OCI-LY7 (cell line): ENCODE measurements around the gene ROM1. TPM values are rescaled to one million over a fixed set of nuclear protein-coding genes. Genes with fewer than 3 reads are reported as not detected.
A peak's percentile ranks its signal among the peaks of the same experiment; 100 is the strongest.

Source experiments
- BruUV-seq: library from RNA; stranded (reverse); fragments of 400-500 nt; replicated peaks from 2 replicates; lab custom pipeline; 2021; lab: Mats Ljungman, UMichigan
- CTCF ChIA-PET: fragments of 300-600 bp; sonication (Branson Sonifier 250); formaldehyde crosslinking; loops from one replicate; lab custom pipeline; 2022; ENCODE audit warnings: antibody characterized with exemption; ENCODE audit not compliant: unreplicated experiment; lab: Charles Lee
- POLR2A ChIA-PET: fragments of 300-600 bp; sonication (Branson Sonifier 250); formaldehyde crosslinking; loops from one replicate; lab custom pipeline; 2022; ENCODE audit warnings: antibody characterized with exemption; lab: Charles Lee
- DNase-seq: peaks from one replicate; pipeline ENCODE4 v3.0.0-alpha.2; 2015; ENCODE audit warnings: low spot score
- H2AFZ ChIP-seq: fragments of 200-600 bp; sonication (generic), shearing (Covaris generic); 2 replicates; pipeline ENCODE4 v1.6.1; 2014; ENCODE audit warnings: mild to moderate bottlenecking, antibody characterized with exemption, low read length, moderate library complexity
- H3K27ac ChIP-seq: fragments of 200-600 bp; sonication (generic); 2 replicates; pipeline ENCODE4 v1.5.1; 2014; ENCODE audit warnings: mixed run types, low read depth, mild to moderate bottlenecking, moderate library complexity, low read length, inconsistent platforms; ENCODE audit not compliant: poor library complexity, severe bottlenecking
- H3K36me3 ChIP-seq: fragments of 200-600 bp; sonication (generic); 2 replicates; pipeline ENCODE4 v1.6.1; 2014; ENCODE audit warnings: mild to moderate bottlenecking, antibody characterized with exemption, low read length, moderate library complexity, mixed read lengths; ENCODE audit not compliant: insufficient read depth
- H3K4me1 ChIP-seq: fragments of 200-600 bp; sonication (generic); 2 replicates; pipeline ENCODE4 v1.5.1; 2014; ENCODE audit warnings: mild to moderate bottlenecking, low read length; ENCODE audit not compliant: insufficient read depth, poor library complexity, severe bottlenecking
- H3K4me2 ChIP-seq: fragments of 200-600 bp; sonication (generic); 2 replicates; pipeline ENCODE4 v1.6.1; 2014; ENCODE audit warnings: mild to moderate bottlenecking, low read length
- H3K4me3 ChIP-seq: fragments of 200-600 bp; sonication (generic); 2 replicates; pipeline ENCODE4 v1.5.1; 2014; ENCODE audit warnings: mild to moderate bottlenecking, low read depth, low read length; ENCODE audit not compliant: poor library complexity, severe bottlenecking
- H3K79me2 ChIP-seq: fragments of 200-600 bp; sonication (generic); 2 replicates; pipeline ENCODE4 v1.6.1; 2016; ENCODE audit warnings: low read depth, mild to moderate bottlenecking, low read length, moderate library complexity, mixed read lengths; ENCODE audit not compliant: insufficient read depth
- H3K9me2 ChIP-seq: fragments of 200-600 bp; sonication (generic); 2 replicates; pipeline ENCODE4 v1.6.1; 2016; ENCODE audit warnings: mild to moderate bottlenecking, low read length, mixed read lengths; ENCODE audit not compliant: insufficient read depth
- H3K9me3 ChIP-seq: fragments of 200-600 bp; sonication (generic); 2 replicates; pipeline ENCODE4 v1.6.1; 2014; ENCODE audit warnings: mild to moderate bottlenecking, mixed run types, low read length, mixed read lengths
- H4K20me1 ChIP-seq: fragments of 200-600 bp; sonication (generic); 2 replicates; pipeline ENCODE4 v1.6.1; 2014; ENCODE audit warnings: mild to moderate bottlenecking, antibody characterized with exemption, low read length, moderate library complexity, mixed read lengths; ENCODE audit not compliant: insufficient read depth
- CTCF ChIP-seq: fragments of 200-600 bp; sonication (generic); conservative IDR thresholded peaks from 2 replicates; pipeline ENCODE4 v1.5.1; 2014; ENCODE audit warnings: mild to moderate bottlenecking, antibody characterized with exemption, low read length, moderate library complexity, mixed read lengths
- EZH2phosphoT487 ChIP-seq: fragments of 200-600 bp; sonication (generic); IDR thresholded peaks from 2 replicates; pipeline ENCODE4 v1.6.1; 2018; ENCODE audit warnings: low read depth, borderline replicate concordance, mild to moderate bottlenecking, mixed run types, antibody characterized with exemption, low read length, moderate library complexity, mixed read lengths
- intact Hi-C: fragments of 100-400 bp; cut with micrococcal nuclease; formaldehyde crosslinking; loops from one replicate; pipeline ENCODE4 v1.10.0; 2022; ENCODE audit not compliant: unreplicated experiment
- total RNA-seq, 2 experiments: library from RNA; depleted of rRNA in 1 of 2; stranded (reverse); fragments of >200 nt in 1 of 2; shearing (Covaris generic) in 1 of 2; gene quantifications; 2 replicates each; pipeline ENCODE4 v1.2.3, GENCODE V29; 2014 to 2022

The ROM1 gene
- total RNA-seq, 2 experiments from 2014 or later = 0.69 to 2.5 TPM

- intact Hi-C loops = loop anchor here (2.0 kb wide), 1 partner anchor 53 kb away; the partner anchor contains the start of genes C11orf98 and CSKMT
- no peaks in the 10 kb centered on the region for H3K9me2 ChIP-seq
- peak; percentile 26 for DNase-seq
- ChIA-PET POLR2A (interaction anchor here (0.5 to 1.2 kb wide), 7 partner anchors 10 to 1175 kb away, joined by 3 to 9 read pairs (median 3); partner anchors contain the start of genes B3GAT3 and MTA2), CTCF (interaction anchor here (1.0 to 1.1 kb wide), 2 partner anchors 10 to 20 kb away, joined by 3 to 4 read pairs; partner anchors contain the start of gene MTA2)
- H3K4me3 ChIP-seq = peak overlapping the region; percentile 71
- H3K27ac ChIP-seq = peak overlapping the region; percentile 61
- BruUV-seq = no TSS peak
- TF ChIP-seq CTCF (no peak), EZH2phosphoT487 (no peak)
- peaks cover 35% of the 10 kb centered on the region for H3K4me1 ChIP-seq
- H4K20me1 ChIP-seq = no peaks in the 10 kb centered on the region
- H3K4me2 ChIP-seq = peak overlapping the region; percentile 86
- no peaks in the 10 kb centered on the region for H3K9me3 ChIP-seq
- peaks cover 5% of the 10 kb centered on the region; the same call in 1 of the 2 replicates for H3K79me2 ChIP-seq
- peak overlapping the region; percentile 12; the same call in 1 of the 2 replicates for H2AFZ ChIP-seq
- peaks cover 18% of the 10 kb centered on the region for H3K36me3 ChIP-seq
Observed at GRCh38 chr11:62611705-62612365, 1.2 kb upstream of the ROM1 start.

DNA sequence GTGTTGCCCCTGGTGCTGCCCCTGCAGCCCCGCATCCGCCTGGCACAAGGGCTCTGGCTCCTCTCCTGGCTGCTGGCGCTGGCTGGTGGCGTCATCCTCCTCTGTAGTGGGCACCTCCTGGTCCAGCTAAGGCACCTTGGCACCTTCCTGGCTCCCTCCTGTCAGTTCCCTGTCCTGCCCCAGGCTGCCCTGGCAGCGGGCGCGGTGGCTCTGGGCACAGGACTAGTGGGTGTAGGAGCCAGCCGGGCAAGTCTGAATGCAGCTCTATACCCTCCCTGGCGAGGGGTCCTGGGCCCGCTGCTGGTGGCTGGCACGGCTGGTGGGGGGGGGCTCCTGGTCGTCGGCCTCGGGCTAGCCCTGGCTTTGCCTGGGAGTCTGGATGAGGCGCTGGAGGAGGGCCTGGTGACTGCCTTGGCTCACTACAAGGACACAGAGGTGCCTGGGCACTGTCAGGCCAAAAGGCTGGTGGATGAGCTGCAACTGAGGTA, 278 bp downstream of the ROM1 start:
- Histone ChIP-seq H4K20me1 (no peaks in the 10 kb centered on the region), H3K79me2 (peaks cover 5% of the 10 kb centered on the region; the same call in 1 of the 2 replicates), H2AFZ (no peak overlapping the region), H3K9me2 (no peaks in the 10 kb centered on the region), H3K4me3 (no peak overlapping the region), H3K27ac (peak overlapping the region; percentile 61), H3K4me2 (peak overlapping the region; percentile 86; the same call in 1 of the 2 replicates), H3K9me3 (no peaks in the 10 kb centered on the region), H3K36me3 (peaks cover 20% of the 10 kb centered on the region), H3K4me1 (peaks cover 20% of the 10 kb centered on the region)
- POLR2A ChIA-PET = interaction anchor here (0.5 kb wide), 1 partner anchor 22 kb away, joined by 4 read pairs; the partner anchor contains the start of gene TUT1
- intact Hi-C loops = loop anchor here (2.0 kb wide), 1 partner anchor 51 kb away; the partner anchor contains the start of genes C11orf98 and CSKMT
- BruUV-seq = no TSS peak
- TF ChIP-seq EZH2phosphoT487 = no peak
- TF ChIP-seq CTCF = no peak
- CTCF ChIA-PET = no interaction called here
- no peak for DNase-seq
